Glutamatergic neuron (in vitro differentiated cells): ENCODE data around the gene LUC7L. TPM values are rescaled to one million over a fixed set of nuclear protein-coding genes. Genes with fewer than 3 reads are reported as not detected.
A peak's percentile ranks its signal among the peaks of the same experiment; 100 is the strongest.
"Not testable (repeated sequence)": the region's sequence is repeated elsewhere in the genome, so short reads cannot be mapped to it uniquely, and the experiment has no call there.

Experiments used
- DNase-seq: peaks from one replicate; pipeline ENCODE4 v3.0.0; 2022
- H3K27ac Mint-ChIP-seq: one replicate; pipeline ENCODE4 v1.8.0; 2020; ENCODE audit warnings: mild to moderate bottlenecking, mixed read lengths, inconsistent platforms; ENCODE audit not compliant: unreplicated experiment
- H3K27me3 Mint-ChIP-seq: one replicate; pipeline ENCODE4 v1.8.0; 2020; ENCODE audit warnings: mild to moderate bottlenecking, moderate library complexity, mixed read lengths, inconsistent platforms; ENCODE audit not compliant: unreplicated experiment
- H3K36me3 Mint-ChIP-seq: one replicate; pipeline ENCODE4 v1.8.0; 2020; ENCODE audit warnings: mild to moderate bottlenecking, mixed read lengths, inconsistent platforms; ENCODE audit not compliant: unreplicated experiment
- H3K4me1 Mint-ChIP-seq: one replicate; pipeline ENCODE4 v1.8.0; 2020; ENCODE audit warnings: mild to moderate bottlenecking, low read depth, mixed read lengths, inconsistent platforms; ENCODE audit not compliant: unreplicated experiment
- H3K4me3 Mint-ChIP-seq: one replicate; pipeline ENCODE4 v1.8.0; 2020; ENCODE audit warnings: mild to moderate bottlenecking, mixed read lengths, inconsistent platforms; ENCODE audit not compliant: unreplicated experiment
- H3K9me3 Mint-ChIP-seq: one replicate; pipeline ENCODE4 v1.8.0; 2020; ENCODE audit warnings: mild to moderate bottlenecking, moderate library complexity, mixed read lengths, inconsistent platforms; ENCODE audit not compliant: unreplicated experiment
- CTCF ChIP-seq: fragments of 200-600 bp; sonication (generic); IDR thresholded peaks from one replicate; pipeline ENCODE4 v1.5.0; 2021; ENCODE audit not compliant: partially characterized antibody, unreplicated experiment
- total RNA-seq: library from RNA; stranded (reverse); fragmentation: NEBNext Ultra II Directional; extraction: Animal tissue kit (Norgen Biotek cat#: 25700); gene quantifications from one replicate; pipeline ENCODE4 v1.2.1, GENCODE V29; 2021; ENCODE audit not compliant: unreplicated experiment

Gene LUC7L
- total RNA-seq, 1 donor from 2014 or later: 213 TPM

- Mint-ChIP-seq H3K27me3 (no peaks in the 10 kb centered on the region), H3K4me3 (no peak overlapping the region), H3K36me3 (peaks cover 7% of the 10 kb centered on the region), H3K27ac (no peak overlapping the region), H3K9me3 (peaks cover 4% of the 10 kb centered on the region), H3K4me1 (peaks cover 8% of the 10 kb centered on the region)
- no peak for DNase-seq
- TF ChIP-seq CTCF: no peak
Measured at GRCh38 chr16:261031-261691, 31.9 kb upstream of the LUC7L start.

- no peaks in the 10 kb centered on the region for H3K27me3 Mint-ChIP-seq
- no peak overlapping the region for H3K4me3 Mint-ChIP-seq
- TF ChIP-seq CTCF: no peak
- H3K9me3 Mint-ChIP-seq: peaks cover 7% of the 10 kb centered on the region
- H3K36me3 Mint-ChIP-seq: peaks cover 12% of the 10 kb centered on the region
- H3K4me1 Mint-ChIP-seq: peaks cover 8% of the 10 kb centered on the region
- no peak overlapping the region for H3K27ac Mint-ChIP-seq
- no peak for DNase-seq
Measured at GRCh38 chr16:260326-260725, 31.1 kb upstream of the LUC7L start.

- TF ChIP-seq CTCF: no peak
- H3K36me3 Mint-ChIP-seq: peaks cover 12% of the 10 kb centered on the region
- H3K4me1 Mint-ChIP-seq: peaks cover 8% of the 10 kb centered on the region
- no peaks in the 10 kb centered on the region for H3K27me3 Mint-ChIP-seq
- peaks cover 7% of the 10 kb centered on the region for H3K9me3 Mint-ChIP-seq
- no peak overlapping the region for H3K27ac Mint-ChIP-seq
- H3K4me3 Mint-ChIP-seq: no peak overlapping the region
- DNase-seq: no peak
Measured at GRCh38 chr16:259814-260253, 30.6 kb upstream of the LUC7L start.

DNA sequence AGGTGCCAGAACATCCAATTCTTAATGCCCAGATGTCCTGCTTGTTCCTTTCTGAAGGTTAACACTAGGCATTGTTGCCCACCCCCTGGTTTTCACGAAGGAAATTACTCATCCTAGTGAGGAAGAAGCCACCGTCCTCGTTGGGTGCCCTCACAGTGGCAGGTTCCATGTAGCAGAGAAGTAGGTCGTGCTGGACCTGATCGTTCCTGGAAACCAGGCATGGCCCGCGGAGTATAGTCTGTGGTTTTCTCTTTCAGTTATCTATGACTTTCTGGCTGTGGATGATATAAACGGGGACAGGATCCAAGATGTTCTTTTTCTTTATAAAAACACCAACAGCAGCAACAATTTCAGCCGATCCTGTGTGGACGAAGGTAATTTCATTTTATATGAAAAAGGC, 30.0 kb upstream of the LUC7L start:
- H3K36me3 Mint-ChIP-seq: peaks cover 12% of the 10 kb centered on the region
- H3K9me3 Mint-ChIP-seq: peaks cover 7% of the 10 kb centered on the region
- TF ChIP-seq CTCF: no peak
- peaks cover 8% of the 10 kb centered on the region for H3K4me1 Mint-ChIP-seq
- no peaks in the 10 kb centered on the region for H3K27me3 Mint-ChIP-seq
- no peak for DNase-seq
- peak overlapping the region; percentile 10 for H3K27ac Mint-ChIP-seq
- no peak overlapping the region for H3K4me3 Mint-ChIP-seq

- H3K36me3 Mint-ChIP-seq: peaks cover 12% of the 10 kb centered on the region
- DNase-seq, H3K9me3 Mint-ChIP-seq, H3K27me3 Mint-ChIP-seq, H3K4me1 Mint-ChIP-seq: not testable (repeated sequence)
- H3K4me3 Mint-ChIP-seq: peak overlapping the region; percentile 34
- peak overlapping the region; percentile 88 for H3K27ac Mint-ChIP-seq
Measured at GRCh38 chr16:258091-258490, 28.8 kb upstream of the LUC7L start.
